ENCODE results near the gene PLOD3. TPM values are rescaled to one million over a fixed set of nuclear protein-coding genes. Genes with fewer than 3 reads are reported as not detected.

The PLOD3 gene
- polyA plus RNA-seq, 1 donor (not counting 4 experiments of a cell fraction or from before 2014, with no cell fraction given) = 31.6 TPM

GRCh38 chr7:101160910-101161309 is 56.5 kb downstream of the PLOD3 start:
- TF ChIP-seq CTCF (optimal IDR thresholded peaks at IDR 0.05 in 1 of 3, IDR thresholded peaks at IDR 0.05 in 1 of 3, conservative IDR thresholded peaks at IDR 0.05 in 1 of 3; ENCODE audit: extremely low read depth in 1 of 3, insufficient read depth in 2 of 3, low read length in 3 of 3) (no peak), EZH2 (IDR thresholded peaks at IDR 0.05; ENCODE audit: low read length) (no peak)
- Histone ChIP-seq H3K9ac (ENCODE audit: control insufficient read depth, extremely low read depth, insufficient read depth, low read length) (no peak overlapping the region), H3K4me2 (ENCODE audit: control insufficient read depth, extremely low read depth, insufficient read depth, low read depth, low read length) (no peak overlapping the region), H3K79me2 (ENCODE audit: control insufficient read depth, insufficient read depth, low read length) (peaks cover 7% of the 10 kb centered on the region), H2AFZ (ENCODE audit: control insufficient read depth, low read length) (no peak overlapping the region), H4K20me1 (ENCODE audit: control insufficient read depth, extremely low read depth, insufficient read depth, low read length) (no peaks in the 10 kb centered on the region), H3K4me1 (ENCODE audit: control insufficient read depth, extremely low read depth, insufficient read depth, low read length) (peaks cover 33% of the 10 kb centered on the region), H3K27ac (ENCODE audit: control insufficient read depth, insufficient read depth, low read length) (no peak overlapping the region), H3K27me3 (ENCODE audit: control insufficient read depth, extremely low read depth, insufficient read depth, low read length) (peaks cover 12% of the 10 kb centered on the region), H3K9me1 (ENCODE audit: control insufficient read depth, extremely low read depth, insufficient read depth, low read length) (no peaks in the 10 kb centered on the region), H3K4me3 (ENCODE audit: control insufficient read depth in 2 of 3, extremely low read depth in 1 of 3, insufficient read depth in 2 of 3, low read depth in 1 of 3, low read length in 3 of 3) (no peak overlapping the region), H3K9me3 (ENCODE audit: control insufficient read depth, low read depth, low read length) (no peaks in the 10 kb centered on the region), H3K36me3 (ENCODE audit: control insufficient read depth in 2 of 2, extremely low read depth in 1 of 2, insufficient read depth in 2 of 2, low read length in 2 of 2) (peaks cover 21 to 40% of the 10 kb centered on the region in 2 experiments)
- dilution Hi-C loops (cut with MboI; ENCODE audit: extremely low pct_ligation_motif_present, low sequenced_read_pairs) = no loop called here
- FAIRE-seq (no peak), DNase-seq (ENCODE audit: low read depth, low spot score) (no peak)

- no peak overlapping the region for H3K4me2 ChIP-seq (ENCODE audit: control insufficient read depth, extremely low read depth, insufficient read depth, low read depth, low read length)
- H3K9me3 ChIP-seq (ENCODE audit: control insufficient read depth, low read depth, low read length) = no peaks in the 10 kb centered on the region
- H3K27me3 ChIP-seq (ENCODE audit: control insufficient read depth, extremely low read depth, insufficient read depth, low read length) = peaks cover 6% of the 10 kb centered on the region
- H2AFZ ChIP-seq (ENCODE audit: control insufficient read depth, low read length) = no peak overlapping the region
- H3K4me1 ChIP-seq (ENCODE audit: control insufficient read depth, extremely low read depth, insufficient read depth, low read length) = peaks cover 37% of the 10 kb centered on the region
- DNase-seq (ENCODE audit: low read depth, low spot score) (no peak), FAIRE-seq (no peak)
- H3K27ac ChIP-seq (ENCODE audit: control insufficient read depth, insufficient read depth, low read length) = peak overlapping the region; percentile 49
- TF ChIP-seq EZH2 (IDR thresholded peaks at IDR 0.05; ENCODE audit: low read length) (no peak), CTCF (optimal IDR thresholded peaks at IDR 0.05 in 1 of 3, IDR thresholded peaks at IDR 0.05 in 1 of 3, conservative IDR thresholded peaks at IDR 0.05 in 1 of 3; ENCODE audit: extremely low read depth in 1 of 3, insufficient read depth in 2 of 3, low read length in 3 of 3) (no peak)
- dilution Hi-C loops (cut with MboI; ENCODE audit: extremely low pct_ligation_motif_present, low sequenced_read_pairs) = no loop called here
- no peak overlapping the region for H3K4me3 ChIP-seq (ENCODE audit: control insufficient read depth in 2 of 3, extremely low read depth in 1 of 3, insufficient read depth in 2 of 3, low read depth in 1 of 3, low read length in 3 of 3)
- no peaks in the 10 kb centered on the region for H3K9me1 ChIP-seq (ENCODE audit: control insufficient read depth, extremely low read depth, insufficient read depth, low read length)
- H4K20me1 ChIP-seq (ENCODE audit: control insufficient read depth, extremely low read depth, insufficient read depth, low read length) = no peaks in the 10 kb centered on the region
- H3K36me3 ChIP-seq (ENCODE audit: control insufficient read depth in 2 of 2, extremely low read depth in 1 of 2, insufficient read depth in 2 of 2, low read length in 2 of 2) = peaks cover 21 to 40% of the 10 kb centered on the region in 2 experiments
- H3K9ac ChIP-seq (ENCODE audit: control insufficient read depth, extremely low read depth, insufficient read depth, low read length) = peak overlapping the region; percentile 22
- H3K79me2 ChIP-seq (ENCODE audit: control insufficient read depth, insufficient read depth, low read length) = peaks cover 16% of the 10 kb centered on the region
These were observed 57.4 kb downstream of the PLOD3 start for GRCh38 chr7:101159696-101160674.

Measured in keratinocyte (primary cell).